T-helper 1 cell treated with Interleukin-12 subunit alpha and Interleukin-12 subunit beta and Interleukin-4 antibody, amounts not matched to agents 30 μg/mL and 1 μg/mL, for 36 hours (primary cell): ENCODE data around the gene RPL18.

Experiments used
- H3K27ac Mint-ChIP-seq: one replicate; pipeline ENCODE4 v1.8.0; 2021; ENCODE audit warnings: mild to moderate bottlenecking, mixed read lengths
- H3K27me3 Mint-ChIP-seq: one replicate; pipeline ENCODE4 v1.8.0; 2021; ENCODE audit warnings: low read depth, mixed read lengths
- H3K36me3 Mint-ChIP-seq: one replicate; pipeline ENCODE4 v1.8.0; 2021; ENCODE audit warnings: low read depth, mixed read lengths
- H3K4me1 Mint-ChIP-seq: one replicate; pipeline ENCODE4 v1.8.0; 2021; ENCODE audit warnings: low read depth, mixed read lengths
- H3K4me3 Mint-ChIP-seq: one replicate; pipeline ENCODE4 v1.8.0; 2021; ENCODE audit warnings: mild to moderate bottlenecking, moderate library complexity, mixed read lengths
- H3K9me3 Mint-ChIP-seq: one replicate; pipeline ENCODE4 v1.8.0; 2021; ENCODE audit warnings: mixed read lengths

The RPL18 gene

DNA sequence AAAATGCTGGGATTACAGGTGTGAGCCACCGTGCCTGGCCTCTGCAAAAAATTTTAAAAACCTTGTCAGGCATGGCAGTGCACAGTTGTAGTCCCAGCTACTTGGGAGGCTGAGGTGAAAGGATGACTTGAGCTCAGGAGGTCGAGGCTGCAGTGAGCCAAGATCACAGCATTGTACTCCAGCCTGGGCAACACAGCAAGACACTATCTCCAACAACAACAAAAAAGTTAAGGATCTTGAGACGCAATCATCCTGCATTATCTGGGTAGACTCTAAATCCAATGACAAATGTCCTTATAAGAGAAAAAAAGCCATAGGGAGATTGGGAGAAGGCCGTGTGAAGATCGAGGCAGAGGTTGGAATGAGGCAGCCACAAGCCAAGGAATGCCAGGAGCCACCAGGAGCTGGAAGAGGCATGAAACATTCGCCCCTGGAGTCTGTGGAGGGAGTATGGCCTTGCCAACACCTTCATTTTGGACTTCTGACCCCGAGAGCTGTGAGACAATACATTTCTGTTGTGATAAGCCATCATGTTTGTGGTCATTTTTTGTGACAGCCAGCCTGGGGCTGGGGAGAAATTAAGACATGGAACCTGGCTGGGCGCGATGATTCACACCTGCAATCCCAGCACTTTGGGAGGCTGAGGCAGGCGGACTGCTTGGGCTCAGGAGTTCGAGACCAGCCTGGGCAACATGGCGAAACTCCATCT, 32.1 kb upstream of the RPL18 start:
- Mint-ChIP-seq H3K9me3 (no peaks in the 10 kb centered on the region), H3K27ac (no peak overlapping the region), H3K4me1 (peaks cover 19% of the 10 kb centered on the region), H3K27me3 (no peaks in the 10 kb centered on the region), H3K36me3 (no peaks in the 10 kb centered on the region), H3K4me3 (no peak overlapping the region)

DNA sequence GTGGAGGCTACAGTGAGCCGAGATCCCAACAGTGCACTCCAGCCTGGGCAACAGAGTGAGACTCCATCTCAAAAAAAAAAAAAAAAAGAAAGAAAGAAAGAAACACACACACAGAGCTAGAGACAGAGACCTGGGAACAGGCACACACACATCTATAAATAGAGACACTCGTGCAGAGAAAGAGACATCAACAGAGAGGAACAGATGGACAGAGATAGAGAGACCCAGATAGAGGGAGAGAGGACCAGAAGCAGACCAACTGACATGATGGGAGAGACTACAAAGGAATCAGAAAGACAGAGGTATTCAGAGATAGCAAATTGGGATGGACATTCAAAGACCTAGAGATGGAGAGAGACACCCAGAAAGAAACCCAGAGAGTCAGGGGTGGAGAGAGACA, 29.2 kb upstream of the RPL18 start:
- Mint-ChIP-seq H3K27ac (peak overlapping the region; percentile 49), H3K4me3 (peak overlapping the region; percentile 1), H3K4me1 (peaks cover 30% of the 10 kb centered on the region), H3K27me3 (no peaks in the 10 kb centered on the region), H3K36me3 (no peaks in the 10 kb centered on the region), H3K9me3 (no peaks in the 10 kb centered on the region)

DNA sequence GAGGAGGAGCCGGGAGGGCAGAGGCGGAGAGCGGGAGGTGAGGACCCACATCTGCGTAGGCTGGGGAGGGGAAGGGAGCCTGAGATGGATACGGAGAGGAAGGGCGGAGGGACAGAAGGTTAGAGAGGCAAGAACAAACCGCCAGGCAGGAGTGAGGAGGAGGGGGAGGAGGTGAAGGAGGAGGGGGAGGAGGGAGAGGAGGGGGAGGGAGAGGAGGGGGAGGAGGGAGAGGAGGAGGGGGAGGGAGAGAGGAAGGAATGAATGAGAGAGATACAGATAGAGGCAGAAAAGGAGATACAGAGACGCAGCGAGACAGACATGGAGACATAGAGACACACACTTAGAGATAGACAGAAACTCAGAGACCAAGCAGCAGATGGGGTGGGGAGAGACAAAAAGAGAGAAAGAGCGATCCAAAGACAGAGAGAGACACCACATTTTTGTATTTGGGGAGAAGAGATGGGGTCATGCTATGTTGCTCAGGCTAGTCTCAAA, 27.8 kb upstream of the RPL18 start:
- no peaks in the 10 kb centered on the region for H3K9me3 Mint-ChIP-seq
- no peaks in the 10 kb centered on the region for H3K36me3 Mint-ChIP-seq
- peaks cover 27% of the 10 kb centered on the region for H3K4me1 Mint-ChIP-seq
- H3K27me3 Mint-ChIP-seq = peaks cover 2% of the 10 kb centered on the region
- H3K27ac Mint-ChIP-seq = peak overlapping the region; percentile 74
- peak overlapping the region; percentile 47 for H3K4me3 Mint-ChIP-seq

DNA sequence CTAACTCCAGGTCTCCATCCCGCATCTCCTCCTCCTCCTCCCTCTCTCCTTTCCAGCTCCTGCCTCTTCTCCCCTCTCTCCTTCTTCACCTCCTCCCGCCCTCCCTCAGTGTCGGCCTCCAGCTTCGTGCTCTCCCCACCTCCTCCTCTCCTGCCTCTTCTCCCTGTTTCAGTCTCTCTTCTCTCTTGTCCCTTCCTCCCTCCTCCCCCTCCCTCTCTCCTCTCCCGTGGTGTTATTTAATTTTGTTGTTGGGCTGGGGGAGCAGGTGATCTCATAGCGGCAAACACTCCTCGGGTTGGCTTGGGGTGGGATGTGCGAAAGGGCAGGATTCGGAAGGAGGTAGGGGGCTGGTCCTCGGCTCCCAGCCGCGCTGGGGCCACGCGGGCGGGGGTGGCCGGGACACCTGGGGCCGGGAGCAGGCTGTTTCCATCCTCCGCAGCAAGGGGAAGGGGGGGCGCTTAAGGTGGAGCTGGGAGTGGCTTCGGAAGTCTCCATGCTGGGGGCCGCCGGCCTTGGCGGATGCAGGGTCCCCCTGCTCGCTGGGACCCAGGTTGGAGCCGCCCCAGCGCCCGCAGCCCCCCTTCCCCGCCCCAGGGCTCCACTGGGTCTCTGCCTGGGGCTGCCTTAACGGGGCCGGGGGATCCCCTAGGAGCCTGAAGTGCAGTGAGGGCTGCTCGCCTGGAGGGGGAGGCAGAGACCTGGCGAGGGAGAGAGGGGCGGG, 27.2 kb upstream of the RPL18 start, which contains the start of gene CA11:
TSS of gene CA11 (minus strand) at position 187 of the 721 bp plus-strand sequence. CDS start 555 bp downstream, outside the sequence.
- Mint-ChIP-seq H3K4me1 (peaks cover 27% of the 10 kb centered on the region), H3K4me3 (peak within 1 kb of the TSS; percentile 80), H3K36me3 (no peaks in the 10 kb centered on the region), H3K27me3 (peaks cover 3% of the 10 kb centered on the region), H3K27ac (peak within 1 kb of the TSS; percentile 85), H3K9me3 (no peaks in the 10 kb centered on the region)

DNA sequence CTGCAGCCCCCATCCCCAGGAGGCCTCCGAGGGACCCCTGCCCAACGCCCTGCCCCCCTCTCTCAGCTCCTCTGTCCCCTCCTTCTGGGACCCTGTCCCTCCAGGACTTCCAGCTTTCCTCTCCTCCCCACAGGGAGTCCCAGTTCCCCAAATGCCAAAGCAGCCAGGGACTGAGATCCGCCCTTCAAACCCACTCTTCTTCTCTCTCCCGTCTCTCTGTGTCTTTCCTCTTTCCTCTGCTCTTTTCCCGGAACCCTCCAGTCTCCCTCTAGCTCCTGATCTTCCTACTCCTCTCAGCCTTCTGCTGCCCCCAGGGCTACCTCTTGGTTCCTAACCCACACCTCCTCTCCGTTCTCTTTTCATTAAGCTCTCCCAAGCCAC, 26.6 kb upstream of the RPL18 start:
- Mint-ChIP-seq H3K27me3 (peaks cover 3% of the 10 kb centered on the region), H3K4me3 (peak overlapping the region; percentile 80), H3K9me3 (no peaks in the 10 kb centered on the region), H3K4me1 (peaks cover 24% of the 10 kb centered on the region), H3K27ac (peak overlapping the region; percentile 85), H3K36me3 (no peaks in the 10 kb centered on the region)

DNA sequence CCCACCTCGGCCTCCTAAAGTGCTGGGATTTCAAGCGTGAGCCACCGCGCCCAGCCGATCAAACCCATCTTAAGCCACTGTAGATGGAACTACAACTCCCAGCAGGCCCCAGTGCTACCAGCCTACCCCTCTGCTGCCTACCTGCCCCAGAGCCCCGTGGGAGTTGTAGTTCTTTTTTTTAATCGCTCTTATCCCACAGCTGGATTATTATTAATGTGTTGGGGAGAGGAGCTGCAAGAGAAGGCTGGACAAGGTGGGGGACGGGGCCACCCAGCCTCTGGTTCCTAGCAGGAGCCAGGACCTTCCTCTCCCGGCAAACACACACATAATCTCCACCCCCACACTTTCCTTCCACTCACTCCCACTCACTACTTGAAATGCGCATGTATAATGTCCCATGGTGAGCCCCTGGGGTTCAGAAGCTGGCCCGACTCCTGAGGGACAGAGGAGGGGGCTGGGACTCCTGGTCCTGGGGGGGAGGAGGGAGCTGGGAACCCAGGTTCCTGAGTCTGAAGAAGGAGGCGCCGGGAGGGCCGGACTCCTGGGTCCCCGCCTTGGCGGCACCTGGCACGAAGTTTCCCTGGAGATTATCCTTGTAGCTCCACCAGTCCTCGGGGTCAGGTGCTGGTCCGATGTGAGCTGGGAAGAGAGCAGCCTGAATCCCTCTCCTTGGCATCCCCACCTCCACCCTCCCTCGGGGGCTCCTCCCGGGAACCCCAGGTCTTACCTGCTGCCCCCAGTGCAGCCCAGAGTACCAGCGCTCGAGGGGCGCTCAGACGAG, 26.1 kb upstream of the RPL18 start:
- peaks cover under 1% of the 10 kb centered on the region for H3K36me3 Mint-ChIP-seq
- peak overlapping the region; percentile 12 for H3K27ac Mint-ChIP-seq
- peaks cover 24% of the 10 kb centered on the region for H3K4me1 Mint-ChIP-seq
- H3K9me3 Mint-ChIP-seq = no peaks in the 10 kb centered on the region
- peaks cover 3% of the 10 kb centered on the region for H3K27me3 Mint-ChIP-seq
- H3K4me3 Mint-ChIP-seq = peak overlapping the region; percentile 80

DNA sequence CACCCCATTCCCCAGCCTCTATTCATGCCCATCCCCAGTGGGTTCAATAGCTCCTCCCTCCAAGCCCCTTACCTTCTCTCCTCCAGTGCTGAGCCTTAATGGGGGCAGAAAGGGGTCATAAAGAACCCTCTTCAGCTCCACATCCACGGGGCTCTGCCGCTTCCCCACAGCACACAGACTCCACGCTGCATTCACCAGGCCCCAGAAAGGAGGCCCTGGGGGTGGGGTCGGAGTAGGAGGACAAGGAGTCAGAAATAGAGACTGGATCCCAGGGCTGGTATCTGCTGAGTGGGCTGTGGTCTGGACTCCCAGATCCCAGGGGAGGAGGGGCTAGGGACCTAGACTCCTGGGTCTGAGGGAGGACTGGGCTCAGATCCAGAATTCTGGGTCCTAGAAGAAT, 25.4 kb upstream of the RPL18 start:
- Mint-ChIP-seq H3K9me3 (no peaks in the 10 kb centered on the region), H3K4me1 (peaks cover 22% of the 10 kb centered on the region), H3K27ac (no peak overlapping the region), H3K36me3 (peaks cover 2% of the 10 kb centered on the region), H3K27me3 (peaks cover 3% of the 10 kb centered on the region), H3K4me3 (no peak overlapping the region)

DNA sequence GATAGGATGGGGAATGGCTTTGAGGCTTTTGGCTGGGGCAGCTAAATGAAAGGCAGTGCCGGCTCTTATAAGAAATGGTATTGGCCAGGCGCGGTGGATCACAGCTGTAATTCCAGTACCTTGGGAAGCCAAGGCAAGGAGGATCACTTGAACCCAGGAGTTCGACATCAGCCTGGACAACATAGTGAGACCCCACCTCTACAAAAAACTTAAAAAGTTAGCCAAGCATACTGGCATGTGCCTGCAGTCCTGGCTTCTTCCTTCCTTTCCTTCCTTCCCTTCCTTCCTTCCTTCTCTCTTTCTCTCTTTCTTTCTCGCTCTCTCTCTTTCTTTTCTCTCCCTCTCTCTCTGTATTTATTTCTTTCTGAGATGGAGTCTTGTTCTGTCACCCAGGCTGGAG, 23.9 kb upstream of the RPL18 start:
- H3K4me3 Mint-ChIP-seq = no peak overlapping the region
- H3K36me3 Mint-ChIP-seq = peaks cover 6% of the 10 kb centered on the region
- no peaks in the 10 kb centered on the region for H3K9me3 Mint-ChIP-seq
- H3K27me3 Mint-ChIP-seq = peaks cover 3% of the 10 kb centered on the region
- peaks cover 26% of the 10 kb centered on the region for H3K4me1 Mint-ChIP-seq
- no peak overlapping the region for H3K27ac Mint-ChIP-seq

DNA sequence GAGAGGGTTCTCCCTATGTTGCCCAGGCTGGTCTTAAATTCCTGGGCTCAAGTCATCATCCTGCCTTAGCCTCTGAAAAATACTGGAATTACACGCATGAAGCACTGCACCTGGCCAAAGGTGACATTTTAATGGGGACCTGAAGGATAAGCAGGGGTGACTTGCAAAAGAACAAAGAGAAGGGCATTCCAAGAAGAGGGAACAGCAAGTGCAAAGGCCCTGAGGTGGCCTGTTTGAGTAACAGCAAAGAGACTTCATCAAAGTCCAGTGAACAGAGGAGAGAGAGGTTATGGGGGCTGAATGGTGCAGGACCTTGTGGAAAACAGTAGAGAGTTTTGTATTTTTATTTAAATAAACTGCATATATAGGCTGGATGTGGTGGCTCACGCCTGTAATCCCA, 22.9 kb upstream of the RPL18 start:
- peaks cover 6% of the 10 kb centered on the region for H3K36me3 Mint-ChIP-seq
- peaks cover 3% of the 10 kb centered on the region for H3K27me3 Mint-ChIP-seq
- no peaks in the 10 kb centered on the region for H3K9me3 Mint-ChIP-seq
- H3K27ac Mint-ChIP-seq = no peak overlapping the region
- H3K4me3 Mint-ChIP-seq = no peak overlapping the region
- H3K4me1 Mint-ChIP-seq = peaks cover 26% of the 10 kb centered on the region

DNA sequence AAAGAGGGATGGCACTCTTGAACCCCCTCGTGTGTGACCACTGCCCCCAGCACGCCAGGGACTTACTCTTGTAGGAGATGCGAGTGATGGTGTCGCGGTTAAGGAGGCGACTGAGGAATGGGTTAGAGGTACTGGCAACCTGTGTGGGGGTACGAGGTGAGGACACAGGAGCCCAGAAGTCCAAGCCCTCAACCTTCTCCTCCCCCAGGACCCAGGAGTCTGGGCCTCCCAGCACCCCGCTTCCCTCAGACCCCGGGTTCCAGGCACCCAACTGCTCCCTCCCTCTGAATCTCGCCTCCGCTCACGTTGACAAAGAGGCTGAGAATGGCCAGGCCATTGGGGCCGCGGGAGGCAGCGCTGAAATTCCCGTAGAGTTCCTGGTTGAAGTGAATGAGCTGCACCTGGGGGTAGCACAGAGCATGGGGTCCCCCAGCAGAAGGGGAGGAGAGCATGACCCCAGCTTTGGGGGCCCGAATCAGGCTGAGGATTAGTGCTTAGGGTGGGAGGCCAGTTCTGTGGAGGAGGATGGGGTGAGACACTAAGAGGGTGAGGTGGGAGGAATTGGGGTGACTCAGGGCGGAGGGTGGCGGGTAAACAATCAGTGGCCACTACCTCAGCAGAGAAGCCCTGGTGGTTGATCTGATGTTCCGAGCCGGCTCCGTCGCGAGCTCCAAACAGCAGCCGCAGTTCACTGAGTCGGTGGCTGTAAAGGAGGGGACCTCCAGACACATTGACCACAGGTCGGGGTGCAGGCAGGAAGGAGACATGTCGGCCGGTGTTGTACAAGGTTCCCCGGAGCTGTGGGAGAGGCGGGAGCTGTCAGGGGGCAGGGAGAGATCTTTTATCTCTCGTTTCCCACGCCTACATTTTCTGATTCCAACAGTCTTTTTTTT, 20.8 kb upstream of the RPL18 start:
- H3K27me3 Mint-ChIP-seq = peaks cover 3% of the 10 kb centered on the region
- H3K4me3 Mint-ChIP-seq = no peak overlapping the region
- no peak overlapping the region for H3K27ac Mint-ChIP-seq
- peaks cover 6% of the 10 kb centered on the region for H3K36me3 Mint-ChIP-seq
- H3K4me1 Mint-ChIP-seq = peaks cover 23% of the 10 kb centered on the region
- no peaks in the 10 kb centered on the region for H3K9me3 Mint-ChIP-seq

DNA sequence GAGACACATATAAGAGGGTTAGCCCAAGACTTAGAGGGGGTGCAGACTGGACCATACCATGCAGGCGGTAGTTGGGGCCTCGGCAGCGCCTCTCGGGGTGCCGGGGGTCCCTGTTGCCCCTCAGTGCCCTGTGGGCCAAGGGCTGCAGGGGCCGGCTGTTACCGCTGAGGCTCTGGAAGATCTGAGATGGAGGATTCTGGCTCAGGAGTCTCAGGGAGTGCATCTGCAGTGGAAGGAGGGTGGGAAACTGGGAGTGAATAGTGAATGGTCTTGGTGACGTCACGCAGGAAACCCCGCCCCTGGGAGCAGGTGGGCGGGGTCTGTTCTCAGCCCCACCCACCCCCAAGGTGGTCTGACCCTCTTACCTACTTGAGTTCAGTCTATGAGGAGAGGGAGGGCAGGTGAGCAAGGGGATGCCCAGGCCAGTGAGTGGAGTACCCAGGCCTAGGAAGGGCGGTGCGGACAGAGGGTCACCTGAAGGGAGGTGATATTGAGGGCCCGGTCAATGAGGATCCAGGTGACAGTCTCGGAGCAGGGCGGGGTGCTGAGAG, 19.9 kb upstream of the RPL18 start:
- Mint-ChIP-seq H3K4me3 (peak overlapping the region; percentile 93), H3K36me3 (peaks cover 6% of the 10 kb centered on the region), H3K4me1 (peaks cover 27% of the 10 kb centered on the region), H3K9me3 (no peaks in the 10 kb centered on the region), H3K27ac (peak overlapping the region; percentile 100), H3K27me3 (peaks cover 3% of the 10 kb centered on the region)

DNA sequence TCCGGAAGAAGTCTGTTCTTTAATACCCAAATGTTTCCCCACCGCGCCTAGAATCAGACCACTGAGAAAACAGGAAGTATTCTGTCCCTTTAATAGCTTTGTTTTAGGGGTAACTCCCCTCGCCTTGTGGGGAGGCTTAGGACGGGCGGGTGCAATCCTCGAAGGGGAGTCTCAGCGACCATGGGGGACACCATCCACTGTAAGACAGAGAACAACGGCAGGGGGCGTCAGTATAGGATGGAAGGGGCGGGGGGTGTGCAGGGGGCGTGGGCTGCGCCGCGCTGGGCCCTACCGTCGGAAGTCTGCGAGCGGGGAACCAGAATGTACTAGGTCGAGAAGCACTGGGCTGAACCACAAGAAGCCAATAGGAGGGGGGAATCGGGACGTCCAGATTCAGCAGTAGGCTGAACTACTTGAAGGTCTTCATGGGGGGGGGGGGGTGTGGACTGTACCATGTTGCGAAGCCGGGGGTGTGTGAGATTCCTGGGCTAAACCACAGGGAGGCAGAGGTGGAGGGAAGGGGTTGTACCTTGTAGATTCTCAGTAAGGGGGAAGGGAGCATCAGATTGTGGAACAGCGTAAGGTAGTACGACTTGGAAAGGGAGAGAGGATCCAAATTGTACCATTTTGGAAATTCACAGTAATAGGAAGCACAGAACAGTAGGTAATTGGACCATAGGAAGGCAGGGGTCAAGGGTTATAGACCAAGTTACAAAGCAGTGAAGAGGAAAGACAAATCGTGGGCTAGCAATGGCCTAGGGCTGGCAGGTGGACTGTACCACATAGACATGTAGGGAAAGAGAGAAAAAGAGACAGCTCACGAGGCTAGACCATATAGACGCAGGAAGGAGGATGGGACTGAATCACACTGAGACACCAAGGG, 19.2 kb upstream of the RPL18 start:
- H3K4me3 Mint-ChIP-seq = peak overlapping the region; percentile 93
- peaks cover 27% of the 10 kb centered on the region for H3K4me1 Mint-ChIP-seq
- peaks cover 6% of the 10 kb centered on the region for H3K36me3 Mint-ChIP-seq
- H3K27ac Mint-ChIP-seq = peak overlapping the region; percentile 100
- peaks cover 3% of the 10 kb centered on the region for H3K27me3 Mint-ChIP-seq
- H3K9me3 Mint-ChIP-seq = no peaks in the 10 kb centered on the region

DNA sequence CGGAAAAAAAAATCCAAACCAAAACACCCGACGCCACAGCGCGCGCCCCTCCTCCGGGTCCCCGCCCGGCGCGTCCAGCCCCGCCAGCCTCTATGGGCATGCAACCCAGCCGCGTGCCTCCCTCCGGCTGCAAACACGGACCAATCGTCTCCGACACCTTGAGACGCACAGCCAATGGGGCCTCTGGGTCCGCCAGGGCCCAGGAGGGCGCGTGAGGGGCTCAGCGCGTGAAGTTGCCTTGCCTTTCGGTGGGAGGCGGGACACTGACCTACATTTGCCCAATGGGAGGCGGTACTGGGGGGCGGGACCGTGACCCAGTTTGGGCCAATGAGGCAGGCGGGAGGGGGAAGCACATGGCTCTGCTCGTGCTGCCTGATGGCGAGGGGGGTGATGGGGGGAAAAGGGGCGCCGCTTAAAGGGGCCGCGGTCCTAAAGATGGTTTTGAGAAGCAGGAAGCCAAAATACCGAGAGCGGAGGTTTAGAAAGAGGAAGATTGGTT, 18.5 kb upstream of the RPL18 start:
- no peaks in the 10 kb centered on the region for H3K9me3 Mint-ChIP-seq
- H3K4me3 Mint-ChIP-seq = peak overlapping the region; percentile 93
- peaks cover 27% of the 10 kb centered on the region for H3K4me1 Mint-ChIP-seq
- peaks cover 6% of the 10 kb centered on the region for H3K36me3 Mint-ChIP-seq
- peak overlapping the region; percentile 100 for H3K27ac Mint-ChIP-seq
- H3K27me3 Mint-ChIP-seq = peaks cover 3% of the 10 kb centered on the region
